SIG-M5 treated with dmso at 0.1 percent for 504 hours (cell line): ENCODE measurements around the gene ABCD1.
A peak's percentile ranks its signal among the peaks of the same experiment; 100 is the strongest.
"Not testable (repeated sequence)": the region's sequence is repeated elsewhere in the genome, so short reads cannot be mapped to it uniquely, and the experiment has no call there.

Experiments
- DNase-seq: peaks from one replicate; lab custom pipeline; 2025; ENCODE audit not compliant: unreplicated experiment; lab: John Stamatoyannopoulos, UW

The ABCD1 gene

DNA sequence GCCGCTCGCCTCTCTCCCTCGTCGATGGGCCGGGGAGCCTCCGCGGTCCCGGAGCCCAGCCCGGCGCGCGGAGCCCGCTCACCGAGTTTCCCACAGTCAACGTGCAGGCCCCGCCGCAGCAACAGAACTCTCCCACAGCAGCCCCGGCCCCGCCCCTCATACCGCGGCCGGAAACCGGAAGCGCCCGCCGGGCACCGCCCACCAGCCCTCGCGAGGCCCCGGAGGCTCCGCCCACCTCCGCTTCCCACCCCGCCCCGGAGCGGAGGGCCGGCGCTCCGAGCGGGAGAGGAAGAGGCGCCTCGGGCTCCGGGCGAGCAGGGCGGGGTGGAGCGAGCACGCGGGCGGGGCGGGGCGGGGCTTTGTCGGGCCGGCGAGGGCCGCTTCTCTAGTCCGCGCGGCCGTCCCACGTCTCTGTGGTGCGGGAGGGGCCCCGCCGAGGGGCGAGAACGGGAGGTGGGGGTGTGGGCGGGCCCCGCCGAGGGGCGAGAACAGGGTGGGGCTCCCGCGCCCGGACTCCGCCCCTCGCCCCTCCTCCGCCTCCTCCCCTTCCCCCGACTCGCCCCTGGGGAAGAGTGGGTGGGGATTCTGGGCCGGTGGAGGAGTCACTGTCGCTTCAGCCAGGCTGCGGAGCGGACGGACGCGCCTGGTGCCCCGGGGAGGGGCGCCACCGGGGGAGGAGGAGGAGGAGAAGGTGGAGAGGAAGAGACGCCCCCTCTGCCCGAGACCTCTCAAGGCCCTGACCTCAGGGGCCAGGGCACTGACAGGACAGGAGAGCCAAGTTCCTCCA, at the start of gene ABCD1, which contains the start of gene BCAP31:
TSS of gene ABCD1 (plus strand) at position 605 of the 787 bp plus-strand sequence. CDS start 411 bp downstream, outside the sequence.
TSS of gene BCAP31 (minus strand) at position 136 of the 787 bp plus-strand sequence. CDS start 1,143 bp downstream, outside the sequence.
- DNase-seq: peak; percentile 83

DNA sequence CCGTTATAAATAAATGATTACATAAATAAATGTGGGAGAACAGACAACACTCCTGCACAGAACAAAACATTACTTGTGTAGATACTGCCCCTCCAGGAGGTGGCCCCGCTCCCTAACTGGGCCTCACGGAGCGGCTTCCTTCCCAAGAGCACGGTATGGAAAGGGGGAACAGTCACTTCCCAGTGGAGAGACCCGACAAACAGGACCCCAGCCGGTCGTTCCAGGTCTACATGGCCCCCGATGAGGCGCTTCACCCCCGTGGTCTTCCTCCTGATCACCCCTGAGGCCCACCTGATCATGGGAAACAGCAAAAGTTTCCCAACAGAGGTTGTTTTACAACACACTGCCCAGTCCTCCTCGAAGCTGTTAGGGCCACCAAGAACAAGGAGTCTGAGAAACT, 43.5 kb upstream of the ABCD1 start:
- no peak for DNase-seq

DNA sequence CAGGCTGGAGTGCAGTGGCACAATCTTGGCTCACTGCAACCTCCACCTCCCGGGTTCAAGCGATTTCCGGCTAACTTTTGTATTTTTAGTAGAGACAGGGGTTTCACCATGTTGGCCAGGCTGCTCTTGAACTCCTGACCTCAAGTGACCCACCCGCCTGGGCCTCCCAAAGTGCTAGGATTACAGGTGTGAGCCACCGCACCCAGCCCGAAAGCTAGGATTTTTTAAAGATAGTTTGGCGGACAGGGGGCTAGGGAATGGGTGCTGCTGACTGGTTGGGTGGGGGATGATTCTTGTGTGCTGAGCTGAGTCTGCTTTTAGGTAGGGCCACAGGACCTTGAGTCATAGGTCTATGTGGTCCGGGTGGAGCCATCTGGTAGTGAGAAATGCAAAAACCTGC, 41.2 kb upstream of the ABCD1 start:
- DNase-seq: not testable (repeated sequence)

GRCh38 chrX:153684467-153685155, 40.0 kb upstream of the ABCD1 start:
- DNase-seq: no peak

- DNase-seq: no peak
Measured at GRCh38 chrX:153685156-153685536, 39.5 kb upstream of the ABCD1 start.

GRCh38 chrX:153685751-153686696, 38.6 kb upstream of the ABCD1 start:
- DNase-seq: peak; percentile 4

DNA sequence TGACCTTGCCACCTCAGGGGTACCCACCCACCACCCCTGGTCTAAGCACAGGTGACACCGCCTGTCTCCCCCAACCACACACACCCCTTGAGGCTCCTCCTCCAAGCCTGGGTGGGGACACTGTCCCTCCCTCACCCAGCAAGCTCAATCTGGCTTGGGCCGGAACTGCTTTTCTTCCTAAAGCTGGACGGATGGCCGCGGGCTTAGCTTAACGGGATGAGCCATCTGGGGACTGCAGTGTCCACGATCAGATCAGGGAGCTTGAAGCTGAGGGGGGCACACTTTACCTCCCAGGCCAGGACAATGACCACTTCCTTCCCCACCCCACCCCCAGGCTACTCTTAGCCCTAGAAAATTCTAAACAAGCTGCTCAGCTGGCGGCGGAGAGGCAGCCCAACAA, 37.9 kb upstream of the ABCD1 start:
- DNase-seq: no peak

DNA sequence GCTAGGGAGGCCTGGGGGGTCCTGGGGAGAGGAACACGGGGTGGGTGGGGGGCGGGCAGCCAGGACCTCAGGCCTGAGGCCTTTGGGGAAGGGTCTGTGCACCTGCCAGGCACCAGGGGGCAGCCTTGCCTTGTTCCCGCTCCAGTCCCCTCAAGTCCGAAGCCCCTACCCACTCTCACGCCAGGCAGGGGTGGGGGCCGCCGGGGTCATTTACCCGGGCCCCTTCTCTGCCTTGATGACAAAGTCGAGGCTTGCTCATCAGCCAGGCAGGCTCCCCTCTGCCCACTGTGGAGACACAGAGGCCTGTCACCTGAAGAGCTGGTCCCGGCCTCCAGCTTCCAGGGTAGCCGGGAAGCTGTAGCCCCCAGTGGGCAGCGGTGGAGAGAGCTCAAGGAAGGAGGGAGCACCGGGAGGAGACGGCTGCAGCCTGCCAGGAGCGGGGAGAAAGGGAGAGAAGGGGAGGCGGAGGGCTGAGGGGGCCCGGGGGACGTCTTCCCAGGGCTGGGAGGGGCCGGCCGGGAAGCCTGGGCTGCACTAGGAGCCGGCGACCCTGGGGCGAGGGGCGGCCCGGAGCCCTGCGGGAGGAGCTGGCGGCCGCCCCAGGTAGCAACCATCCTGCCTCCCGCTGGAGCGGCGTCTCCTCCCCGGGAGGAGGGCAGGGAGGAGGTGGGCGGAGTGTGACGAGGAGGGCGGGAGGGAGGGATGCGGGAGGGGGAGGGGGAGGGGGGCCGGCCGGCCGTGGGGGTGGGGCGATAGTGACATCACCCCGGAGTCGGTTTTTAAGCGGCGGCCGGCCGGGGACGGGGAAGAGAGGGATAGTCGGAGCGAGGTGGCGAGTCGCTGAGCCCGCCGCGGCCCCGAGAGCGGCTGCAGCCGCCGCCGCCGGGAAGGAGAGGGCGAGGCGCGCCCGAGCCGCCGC, 37.3 kb upstream of the ABCD1 start, which contains the start of gene SLC6A8:
TSS of gene SLC6A8 (plus strand) at position 806 of the 919 bp plus-strand sequence. CDS start 649 bp downstream, outside the sequence.
- peak; percentile 14 for DNase-seq

- no peak for DNase-seq
Measured at GRCh38 chrX:153688071-153688470, 36.6 kb upstream of the ABCD1 start.

DNA sequence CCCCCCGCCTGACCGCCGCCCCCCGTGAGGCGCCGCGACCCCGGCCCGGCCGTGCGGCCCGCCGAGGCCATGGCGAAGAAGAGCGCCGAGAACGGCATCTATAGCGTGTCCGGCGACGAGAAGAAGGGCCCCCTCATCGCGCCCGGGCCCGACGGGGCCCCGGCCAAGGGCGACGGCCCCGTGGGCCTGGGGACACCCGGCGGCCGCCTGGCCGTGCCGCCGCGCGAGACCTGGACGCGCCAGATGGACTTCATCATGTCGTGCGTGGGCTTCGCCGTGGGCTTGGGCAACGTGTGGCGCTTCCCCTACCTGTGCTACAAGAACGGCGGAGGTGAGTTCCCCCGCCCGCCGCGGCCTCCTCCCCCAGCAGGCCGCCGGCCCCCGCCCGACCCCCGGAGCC, 36.1 kb upstream of the ABCD1 start:
- DNase-seq: no peak

GRCh38 chrX:153688911-153689590, 35.6 kb upstream of the ABCD1 start:
- DNase-seq: no peak

DNA sequence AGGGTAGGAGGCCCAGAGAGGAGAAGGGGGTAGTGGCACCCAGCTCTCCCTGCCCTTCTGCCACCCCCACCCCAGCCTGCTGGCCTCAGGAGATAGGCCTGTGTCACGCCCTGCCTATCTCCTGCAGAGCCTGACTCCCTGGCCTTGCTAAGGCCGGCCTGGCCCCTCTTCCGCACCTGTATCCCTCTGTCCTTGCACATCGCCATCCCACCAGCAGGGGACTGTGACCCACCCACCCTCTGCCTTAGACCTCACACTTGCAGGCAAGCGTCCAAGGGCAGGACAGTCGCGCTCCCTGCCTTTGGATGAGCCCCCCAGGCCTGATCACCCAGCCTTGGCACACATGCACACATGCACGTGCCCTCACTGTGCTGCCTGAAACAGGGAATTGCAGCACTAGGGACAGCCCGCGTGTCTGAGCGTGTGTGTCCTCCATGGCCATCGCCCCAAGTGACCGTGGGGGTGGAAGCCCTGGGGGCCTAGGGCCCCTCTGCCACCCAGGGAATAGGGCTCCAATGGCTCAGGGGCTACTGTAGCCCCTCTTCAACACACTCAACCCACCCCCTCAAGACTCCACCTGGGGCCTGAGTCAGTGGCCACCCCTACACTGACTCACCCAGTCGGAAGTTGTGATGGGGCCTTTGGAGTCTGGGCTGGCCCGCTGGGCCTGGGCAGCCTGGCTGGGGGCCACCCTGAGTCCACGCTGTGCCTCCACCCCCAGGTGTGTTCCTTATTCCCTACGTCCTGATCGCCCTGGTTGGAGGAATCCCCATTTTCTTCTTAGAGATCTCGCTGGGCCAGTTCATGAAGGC, 34.8 kb upstream of the ABCD1 start:
- DNase-seq: no peak

- DNase-seq: no peak
Measured at GRCh38 chrX:153690466-153690865, 34.2 kb upstream of the ABCD1 start.

DNA sequence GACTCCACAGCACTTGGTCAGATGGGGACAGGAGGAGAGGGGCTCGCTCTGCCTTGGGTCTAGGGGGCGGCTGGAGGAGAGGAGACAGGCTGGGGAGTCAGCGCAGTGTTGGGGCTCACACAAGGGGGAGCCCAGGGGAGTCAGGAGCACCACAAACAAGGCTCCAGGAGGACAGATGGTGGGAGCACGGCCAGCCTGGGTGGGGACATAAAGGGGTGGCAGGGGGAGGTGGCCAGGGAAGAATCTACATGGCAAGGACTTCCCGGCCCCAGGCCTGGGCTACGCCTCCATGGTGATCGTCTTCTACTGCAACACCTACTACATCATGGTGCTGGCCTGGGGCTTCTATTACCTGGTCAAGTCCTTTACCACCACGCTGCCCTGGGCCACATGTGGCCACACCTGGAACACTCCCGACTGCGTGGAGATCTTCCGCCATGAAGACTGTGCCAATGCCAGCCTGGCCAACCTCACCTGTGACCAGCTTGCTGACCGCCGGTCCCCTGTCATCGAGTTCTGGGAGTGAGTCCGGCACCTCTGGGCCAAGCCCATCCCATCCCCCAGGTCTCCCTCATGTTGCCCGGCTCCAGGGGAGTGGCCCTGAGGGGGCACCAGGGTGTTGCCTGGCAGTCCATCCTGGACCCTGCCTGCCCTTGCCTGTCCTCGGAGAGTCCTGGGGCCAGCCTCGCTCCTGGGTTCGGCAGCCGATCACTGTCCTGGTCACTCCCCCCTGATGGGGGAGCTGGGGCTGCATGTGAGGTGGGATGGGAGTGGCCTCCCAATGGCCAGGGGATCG, 33.4 kb upstream of the ABCD1 start:
- not testable (repeated sequence) for DNase-seq

- no peak for DNase-seq
Measured at GRCh38 chrX:153692003-153692402, 32.7 kb upstream of the ABCD1 start.

- DNase-seq: no peak
Measured at GRCh38 chrX:153692611-153693156, 32.0 kb upstream of the ABCD1 start.
